ENCODE measurements around the gene HCFC1. TPM values are rescaled to one million over a fixed set of nuclear protein-coding genes. Genes with fewer than 3 reads are reported as not detected.

HCFC1 gene
- total RNA-seq, 1 donor from 2014 or later, result 25.2 TPM

DNA sequence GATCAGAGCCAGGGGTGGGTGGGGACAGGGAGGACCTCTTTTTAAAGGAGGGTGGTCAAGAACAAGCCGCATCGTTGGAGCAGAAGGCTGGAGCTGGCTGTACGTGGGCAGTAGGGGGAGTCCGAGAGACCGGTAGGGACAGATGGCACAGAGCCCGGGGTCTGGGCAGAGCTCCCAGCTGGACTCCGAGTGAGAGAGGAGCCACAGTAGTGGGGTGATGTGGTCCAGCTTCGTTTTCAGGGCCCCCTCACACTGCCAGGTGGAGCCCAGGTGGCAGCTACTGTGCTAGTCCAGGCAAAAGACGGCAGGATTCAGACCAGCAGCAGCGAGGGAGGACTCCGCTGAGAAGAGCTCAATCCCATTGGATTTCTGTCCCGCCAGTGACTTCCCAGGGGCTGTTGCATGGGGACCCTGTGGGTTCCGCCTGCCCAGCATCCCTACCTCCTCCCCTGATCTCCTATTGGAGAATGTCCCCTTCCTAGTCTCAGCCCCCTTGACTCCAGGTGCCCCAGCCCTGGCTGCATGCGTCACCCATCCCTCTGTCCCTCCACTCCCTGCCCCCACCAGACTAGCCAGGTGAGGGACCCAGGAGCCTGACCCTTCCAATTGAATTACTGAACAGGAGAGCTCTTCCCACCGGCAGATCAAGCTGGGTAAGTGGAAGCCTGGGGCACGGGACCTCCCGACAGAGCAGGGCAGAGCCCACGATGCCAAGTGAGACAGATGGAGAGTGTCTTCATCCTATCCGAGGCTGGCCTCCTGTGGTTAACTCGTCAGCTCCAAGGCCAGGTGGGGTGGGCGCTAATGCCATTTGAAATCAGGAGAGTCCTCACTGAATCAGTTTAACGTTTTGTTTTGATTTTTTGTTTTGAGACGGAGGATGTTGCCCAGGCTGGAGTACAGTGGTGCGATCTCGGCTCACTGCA lies 48.4 kb downstream of the HCFC1 start:
- peak; percentile 76 for DNase-seq

DNA sequence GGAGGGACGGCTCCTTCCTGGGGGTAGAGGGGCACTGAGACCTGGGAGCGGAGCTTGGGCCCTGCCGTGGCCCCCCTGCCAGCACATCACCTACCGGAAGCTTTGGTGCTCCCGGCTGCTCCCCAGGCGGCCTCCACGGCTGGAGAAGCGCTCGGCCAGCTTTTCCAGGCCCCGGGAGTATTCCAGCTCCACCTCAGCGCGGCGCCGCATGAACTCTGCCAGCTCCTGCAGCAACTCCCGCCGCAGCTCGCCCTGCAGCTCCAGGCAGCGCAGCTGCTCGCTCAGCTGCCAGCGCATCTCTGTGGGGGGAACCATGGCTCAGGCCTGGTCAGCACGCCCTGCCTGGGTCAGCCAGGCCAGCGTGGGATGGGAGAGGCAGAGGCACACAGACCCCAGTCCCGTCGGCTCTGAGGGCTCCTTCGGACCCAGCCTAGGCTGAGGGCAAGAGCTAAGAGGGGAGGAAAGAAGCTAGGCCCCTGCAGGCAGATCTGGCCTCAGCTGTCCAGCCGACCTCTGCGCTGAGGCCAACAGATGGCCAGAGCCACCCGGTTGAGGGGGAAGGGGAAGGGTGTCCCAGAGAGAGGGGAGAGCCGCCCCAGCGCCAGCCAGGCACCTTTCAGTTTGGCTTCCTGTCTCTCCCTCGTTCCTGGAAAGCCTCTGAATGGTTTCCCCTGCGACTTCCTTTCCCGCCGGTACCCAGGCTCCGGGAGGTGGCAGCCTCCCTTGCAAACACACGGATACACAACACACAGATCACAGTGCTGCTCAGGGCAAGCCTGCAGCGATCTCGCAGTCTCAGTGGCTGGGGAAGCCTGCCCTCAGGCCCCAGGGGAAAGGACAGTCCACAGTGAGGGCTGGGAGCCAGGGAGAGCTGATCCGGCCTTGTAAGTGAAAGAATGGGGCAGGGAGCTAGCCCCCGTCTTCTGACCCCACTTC lies 49.8 kb downstream of the HCFC1 start:
- peak; percentile 47 for DNase-seq

DNA sequence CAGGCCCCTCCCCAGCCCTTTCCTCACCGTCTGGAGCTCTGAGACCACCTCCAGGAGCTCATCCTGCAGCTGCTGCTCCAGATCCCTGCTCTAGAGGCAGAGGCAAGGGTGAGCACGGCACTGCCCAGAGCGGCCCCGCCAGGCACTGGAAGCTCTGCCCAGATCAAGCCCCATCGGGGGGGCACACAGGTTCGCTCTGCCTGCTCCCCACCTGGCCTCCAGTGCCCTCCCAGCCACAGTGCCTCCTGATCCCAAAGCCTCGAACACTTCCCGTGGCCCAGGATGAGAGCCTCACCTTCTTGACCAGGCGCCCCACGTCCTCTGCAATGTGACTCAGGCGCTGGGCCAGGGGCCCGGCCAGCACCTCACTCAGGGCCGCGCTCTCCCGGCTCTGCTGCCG lies 50.5 kb downstream of the HCFC1 start:
- no peak for DNase-seq

GRCh38 chrX:153920546-153920945 lies 51.1 kb downstream of the HCFC1 start:
- DNase-seq, result no peak

GRCh38 chrX:153919281-153919680 lies 52.3 kb downstream of the HCFC1 start:
- DNase-seq, result no peak

- no peak for DNase-seq
Observed at GRCh38 chrX:153917869-153918268, 53.7 kb downstream of the HCFC1 start.

DNA sequence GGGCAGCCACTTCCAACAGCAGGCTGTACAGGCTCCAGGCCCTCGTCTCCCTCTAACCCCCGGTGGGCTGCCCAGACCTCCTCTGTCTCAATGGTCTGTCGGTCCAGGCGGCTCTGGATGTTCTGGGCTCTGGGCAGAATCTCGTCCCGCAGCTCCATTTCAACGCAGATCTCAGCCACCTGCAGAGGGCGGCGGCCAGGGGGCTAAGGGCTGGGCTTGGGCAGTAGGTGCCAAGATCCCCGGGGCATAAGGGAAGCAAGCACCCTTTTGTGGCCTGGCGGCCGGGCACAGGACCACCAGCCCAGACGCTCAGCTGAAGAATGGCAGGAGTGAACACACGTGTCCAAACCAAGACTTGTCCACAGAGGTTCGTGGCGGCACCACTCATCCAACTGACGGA lies 57.9 kb downstream of the HCFC1 start:
- no peak for DNase-seq

- DNase-seq, result no peak
Observed at GRCh38 chrX:153913211-153913610, 58.4 kb downstream of the HCFC1 start.

DNA sequence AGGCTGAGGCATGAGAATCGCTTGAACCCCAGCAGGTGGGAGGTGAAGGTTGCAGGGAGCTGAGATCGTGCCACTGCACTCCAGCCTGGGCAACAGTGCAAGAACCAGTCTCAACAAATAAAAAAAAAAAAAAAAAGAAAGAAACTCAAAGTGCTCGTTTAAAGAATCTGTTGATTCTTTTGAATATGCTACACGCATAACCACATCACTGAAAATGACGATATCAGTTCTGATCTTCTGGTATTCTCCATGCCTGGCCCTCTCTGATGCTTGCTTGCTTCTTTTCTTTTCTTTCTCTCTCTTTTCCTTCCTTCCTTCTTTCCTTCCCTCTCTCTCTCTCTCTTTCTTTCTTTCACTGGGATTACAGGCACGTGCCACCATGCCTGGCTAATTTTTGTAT lies 59.8 kb downstream of the HCFC1 start:
- DNase-seq, result no peak

DNA sequence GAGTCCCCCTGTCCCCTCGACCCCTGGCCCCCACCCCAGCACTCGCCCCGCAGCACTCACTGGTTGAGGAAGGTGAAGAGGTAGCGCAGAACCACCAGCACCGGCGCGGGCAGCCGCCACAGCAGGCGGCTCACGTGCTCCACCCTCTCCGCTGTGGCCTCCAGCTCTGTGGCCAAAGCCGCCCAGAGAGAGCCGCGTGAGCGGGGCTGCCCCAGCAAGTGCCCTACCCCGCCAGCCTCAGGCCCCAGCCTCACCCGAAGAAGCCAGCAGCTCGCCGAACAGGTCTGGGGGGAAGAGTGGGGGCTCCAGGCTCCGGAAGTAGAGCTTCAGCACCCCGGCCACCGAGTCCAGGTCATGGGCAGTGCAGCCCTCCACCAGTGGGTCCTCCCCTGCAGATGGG lies 61.2 kb downstream of the HCFC1 start:
- no peak for DNase-seq

DNA sequence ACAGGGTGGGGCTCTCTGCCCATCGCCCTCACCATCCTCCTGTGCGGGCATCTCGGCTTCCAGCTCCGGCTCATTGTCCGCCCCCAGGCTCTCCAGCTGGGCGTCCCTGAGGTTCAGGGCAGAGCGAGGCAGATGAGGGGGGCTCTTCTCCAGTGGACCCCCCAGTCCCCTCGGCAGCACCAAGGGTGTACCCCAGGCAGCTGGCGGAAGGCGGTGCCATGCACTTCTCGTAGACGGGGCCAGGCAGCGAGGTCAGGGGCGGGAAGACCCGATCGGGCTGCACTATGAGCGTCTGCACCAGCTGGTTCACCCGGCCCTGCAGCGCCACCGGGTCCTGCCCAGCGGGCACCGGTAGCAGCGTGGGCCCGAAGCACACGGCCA lies 61.6 kb downstream of the HCFC1 start:
- no peak for DNase-seq

- no peak for DNase-seq
Observed at GRCh38 chrX:153909024-153909979, 62.3 kb downstream of the HCFC1 start.

GRCh38 chrX:153908219-153908860 lies 63.3 kb downstream of the HCFC1 start:
- no peak for DNase-seq

DNA sequence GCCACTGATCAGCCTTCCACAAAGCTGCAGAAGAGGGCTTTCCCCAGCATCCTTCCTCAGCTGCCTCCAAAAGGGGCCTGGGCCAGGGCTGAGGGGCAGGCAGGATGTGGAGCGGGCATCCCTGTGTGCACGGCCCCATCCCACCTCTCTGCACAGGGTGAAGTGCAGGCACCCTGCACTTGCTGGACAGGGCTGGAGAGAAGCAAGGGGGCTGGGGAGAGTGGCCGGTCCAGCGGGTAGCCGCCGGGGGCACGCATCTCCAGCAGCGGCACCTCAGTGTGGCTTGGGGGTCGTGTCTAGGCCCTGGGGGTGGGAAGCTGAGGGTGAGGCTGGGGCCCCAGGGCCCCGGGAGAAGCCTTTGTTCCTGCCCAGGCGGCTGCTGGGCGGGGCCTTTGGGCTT lies 64.2 kb downstream of the HCFC1 start:
- DNase-seq, result no peak

- DNase-seq, result no peak
Observed at GRCh38 chrX:153906126-153906917, 65.3 kb downstream of the HCFC1 start.

GRCh38 chrX:153905481-153906095 lies 66.0 kb downstream of the HCFC1 start:
- DNase-seq, result no peak

DNA sequence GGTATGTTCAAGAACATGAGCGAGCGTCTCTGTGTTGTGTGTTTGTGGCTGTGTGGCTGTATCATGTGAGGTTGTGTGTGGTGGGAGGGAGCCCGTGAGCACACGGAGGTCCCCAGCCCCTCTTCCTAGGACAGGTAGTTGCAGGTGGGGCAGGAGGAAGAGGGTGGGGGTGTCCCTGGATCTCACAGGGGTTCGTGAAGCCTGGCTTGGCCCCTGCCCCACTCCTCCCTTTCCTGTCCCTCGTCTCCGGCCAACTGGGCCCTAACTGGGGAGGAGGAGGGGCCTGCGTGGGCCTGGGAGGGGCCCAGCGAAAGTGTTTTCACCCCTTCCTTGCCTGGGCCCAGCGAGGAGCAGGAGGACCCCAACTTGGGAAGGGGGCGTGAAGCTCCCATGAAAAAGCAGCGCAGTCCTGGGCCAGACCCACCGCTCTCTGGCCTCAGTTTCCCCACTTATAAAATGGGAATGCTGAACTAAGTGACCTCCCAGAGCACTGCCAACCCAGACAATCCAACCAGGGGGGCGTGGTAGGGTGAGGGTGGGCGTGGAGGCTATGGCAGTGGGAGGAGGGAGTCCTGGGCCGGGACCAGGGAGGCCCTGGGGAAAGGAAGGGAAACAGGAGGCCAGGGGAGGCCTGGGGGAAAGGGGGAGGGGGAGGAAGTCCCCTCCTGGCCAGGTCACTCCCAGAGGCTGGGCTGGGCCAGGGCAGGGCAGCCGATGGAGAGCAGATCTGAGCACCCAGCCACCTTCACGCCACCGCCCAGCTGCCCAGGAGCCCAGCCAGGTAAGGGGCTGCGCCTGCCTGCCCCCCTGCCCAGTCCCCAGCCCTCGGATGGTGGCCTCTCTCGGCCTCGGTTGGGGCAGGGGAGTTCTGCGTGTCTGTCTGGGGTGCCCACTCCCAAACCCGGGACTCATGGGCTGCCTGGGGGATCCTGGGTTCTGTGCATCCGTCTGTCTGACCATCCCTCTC lies 67.3 kb downstream of the HCFC1 start, which contains the start of gene AVPR2:
Gene AVPR2, plus strand, starts transcription at position 683 of the 967 bp plus-strand sequence. CDS start 473 bp downstream, outside the sequence.
- DNase-seq, result no peak

- no peak for DNase-seq
Observed at GRCh38 chrX:153903238-153903980, 68.2 kb downstream of the HCFC1 start.

Data from tongue (tissue), 2 donors.